HG02852 (cell line): ENCODE measurements around the gene KIF26B.

ENCODE experiments used
- ATAC-seq: cut with Tn5 transposase; IDR thresholded peaks from one replicate; pipeline ENCODE4 v1.9.1; 2021; ENCODE audit warnings: mild to moderate bottlenecking, moderate library complexity; ENCODE audit not compliant: unreplicated experiment

The KIF26B gene

GRCh38 chr1:245754463-245754961, 599.7 kb downstream of the KIF26B start:
- ATAC-seq: no peak
